EL (cell line): ENCODE results near the gene DIP2C.
A peak's percentile ranks its signal among the peaks of the same experiment; 100 is the strongest.
"Not testable (repeated sequence)": the region's sequence is repeated elsewhere in the genome, so short reads cannot be mapped to it uniquely, and the experiment has no call there.

Experiments used
- DNase-seq: peaks from one replicate; pipeline ENCODE4 v3.0.0-alpha.2; 2016

DIP2C gene

DNA sequence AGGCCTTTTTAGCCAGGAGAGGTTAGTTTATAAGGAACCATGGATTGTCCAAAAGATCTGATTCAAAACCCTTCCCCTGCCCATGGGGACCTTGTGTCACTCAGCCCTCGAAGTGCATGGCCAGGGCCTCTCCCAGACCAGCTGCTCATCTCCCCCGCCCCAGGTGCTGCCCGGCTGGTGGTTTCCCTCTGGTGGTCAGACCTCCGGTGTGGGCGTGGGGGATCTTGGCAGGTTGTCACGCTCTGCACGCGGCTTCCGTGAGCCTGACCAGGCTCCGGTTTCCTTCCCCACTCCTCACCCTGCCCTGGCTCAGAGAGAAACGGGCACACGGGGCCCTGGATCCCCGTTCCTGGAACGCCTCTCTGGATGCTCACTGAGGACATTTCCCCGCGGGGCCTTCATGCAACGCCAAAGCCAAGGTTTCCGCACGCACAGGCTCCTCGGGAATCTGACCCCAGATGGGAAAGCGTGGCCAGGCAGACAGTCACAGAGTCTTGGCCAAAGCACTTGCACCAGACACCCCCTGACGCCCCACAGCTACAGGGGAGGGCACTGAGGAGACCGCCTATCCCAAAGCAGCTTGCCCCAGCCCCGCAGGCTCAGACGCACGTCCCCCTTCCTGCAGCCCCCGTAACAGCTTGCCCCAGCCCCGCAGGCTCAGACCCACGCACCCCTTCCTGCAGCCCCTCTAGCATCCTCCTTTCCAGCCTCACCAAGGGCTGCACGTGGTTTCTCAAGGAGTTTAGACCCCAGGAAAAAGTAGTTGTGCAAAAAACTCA, 7.8 kb upstream of the DIP2C start:
- no peak for DNase-seq

DNA sequence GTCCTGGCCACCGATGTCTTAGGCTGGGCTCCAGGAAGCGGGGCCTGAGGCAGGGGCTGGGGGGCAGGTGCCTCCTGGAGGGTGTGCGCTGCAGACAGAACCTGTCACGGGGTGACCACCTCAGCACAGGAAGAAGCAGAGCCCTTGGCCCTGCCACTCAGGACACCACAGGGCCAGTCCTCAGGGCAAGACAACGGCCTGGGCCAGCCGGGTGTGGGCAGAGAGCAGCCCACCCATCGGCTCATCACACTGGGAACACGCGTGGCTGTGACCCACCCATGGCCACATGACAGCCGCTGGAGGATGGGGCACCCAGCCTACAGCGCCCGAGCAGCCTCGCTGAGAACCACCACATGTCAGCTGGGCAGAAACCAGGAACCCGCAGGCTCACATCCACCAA, 5.9 kb upstream of the DIP2C start:
- DNase-seq = no peak

DNA sequence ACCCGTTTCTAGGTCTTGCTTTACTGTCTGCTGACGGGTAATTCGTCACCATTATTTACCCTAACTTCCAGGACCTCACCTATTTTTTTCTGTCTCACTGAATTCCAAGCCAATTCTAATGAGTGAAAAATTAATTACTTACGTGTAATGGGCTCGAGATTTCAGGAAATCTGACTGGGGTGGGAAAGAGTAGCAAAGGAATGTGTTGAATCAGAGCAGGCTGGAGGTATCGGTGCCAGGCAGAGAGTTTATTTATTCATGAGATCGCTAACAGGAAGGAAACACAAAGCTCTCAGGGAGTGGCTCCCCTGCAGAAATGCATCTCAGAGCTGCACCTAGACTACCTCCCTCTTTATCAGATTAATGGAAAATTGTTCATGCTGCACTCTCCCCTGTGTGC, 4.0 kb upstream of the DIP2C start:
- peak; percentile 30 for DNase-seq

DNA sequence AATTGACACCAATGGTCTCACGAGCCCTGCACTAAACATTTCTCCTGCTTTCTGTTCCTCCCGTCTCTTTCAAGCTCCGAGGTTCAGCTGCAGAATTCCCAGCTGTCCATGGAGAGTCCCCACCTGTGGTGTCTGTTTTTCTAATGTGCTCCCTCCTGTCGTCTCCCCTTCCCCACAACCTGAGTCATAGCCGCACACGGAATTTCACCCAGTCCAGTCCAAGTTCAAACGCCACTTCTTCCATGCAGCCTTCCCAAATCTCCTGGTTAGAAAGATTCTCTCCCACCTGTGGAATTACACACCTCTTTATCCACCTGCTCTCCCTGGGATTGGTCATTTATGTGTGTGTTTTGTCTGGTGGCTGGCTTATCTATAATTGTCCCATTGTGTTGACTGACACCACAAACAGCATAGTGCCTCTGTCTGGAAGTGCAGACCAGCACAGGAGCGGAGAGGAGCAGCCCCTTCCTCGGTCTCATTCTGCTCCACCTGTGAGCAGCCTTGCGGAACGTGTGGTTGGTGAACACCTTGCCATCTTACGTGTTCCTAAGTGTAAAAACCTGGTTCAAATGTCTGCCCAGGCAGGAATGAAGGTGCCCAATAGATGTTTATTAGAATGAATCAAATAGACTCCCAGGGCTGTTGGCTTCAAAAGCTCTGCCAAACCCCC, 3.3 kb upstream of the DIP2C start:
- DNase-seq = no peak

DNA sequence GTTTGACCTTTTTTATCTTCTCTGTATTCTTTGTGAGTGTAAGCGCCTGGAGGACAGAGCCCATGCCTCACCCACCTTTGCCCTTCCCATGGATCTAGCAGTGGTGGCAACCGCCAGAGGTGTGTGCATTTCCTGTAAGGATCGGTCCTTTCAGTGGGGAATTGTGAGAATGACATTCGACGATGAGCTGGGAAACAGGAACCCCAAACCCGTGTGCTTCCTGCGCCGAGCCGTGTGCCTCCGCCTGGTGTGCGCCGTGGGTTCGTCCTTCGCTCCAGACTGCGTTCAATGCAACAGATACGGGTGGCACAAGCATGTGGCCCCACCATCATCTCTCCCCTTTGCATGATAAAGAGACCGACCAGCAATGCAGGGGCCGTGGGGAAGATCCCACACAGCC, 1.7 kb upstream of the DIP2C start:
- DNase-seq = no peak

DNA sequence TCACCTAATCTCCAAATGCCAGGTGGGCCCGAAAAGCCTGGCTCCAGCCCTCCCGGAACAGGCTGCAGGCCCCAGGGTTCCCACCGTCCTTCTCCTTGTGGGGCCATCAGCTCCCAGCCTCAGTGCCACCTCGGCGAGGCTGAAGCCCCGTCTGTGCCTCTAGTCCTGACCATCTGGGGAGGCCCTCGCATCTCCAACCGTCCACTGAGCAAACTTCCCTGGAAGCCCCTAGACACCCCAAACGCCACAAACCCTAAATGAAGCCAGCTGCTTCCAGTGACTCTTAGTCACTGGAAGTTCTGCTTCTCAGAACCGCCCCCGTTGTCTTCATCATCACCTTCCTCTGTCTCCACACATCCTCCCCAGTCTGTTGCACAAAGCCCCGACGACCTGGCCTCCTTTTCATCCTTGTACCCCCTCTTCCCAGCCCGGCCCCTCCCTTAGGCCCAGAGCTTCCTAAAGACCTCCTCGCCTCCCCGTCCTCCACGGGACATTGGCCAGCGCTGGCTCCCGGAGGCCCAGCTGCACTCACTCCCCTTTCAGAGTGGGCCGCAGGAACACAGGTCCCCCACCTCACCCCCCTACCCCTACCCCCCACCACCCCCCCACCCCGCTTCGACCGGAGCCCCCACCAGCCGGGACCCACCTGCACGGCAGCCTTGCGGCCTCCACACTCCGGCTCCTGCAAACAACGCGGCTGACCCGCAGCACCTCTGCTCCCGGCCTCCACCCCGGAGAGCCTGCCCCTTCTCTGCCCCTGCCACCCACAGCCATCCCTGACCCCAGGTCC, 1.1 kb upstream of the DIP2C start:
- DNase-seq = peak; percentile 24

DNA sequence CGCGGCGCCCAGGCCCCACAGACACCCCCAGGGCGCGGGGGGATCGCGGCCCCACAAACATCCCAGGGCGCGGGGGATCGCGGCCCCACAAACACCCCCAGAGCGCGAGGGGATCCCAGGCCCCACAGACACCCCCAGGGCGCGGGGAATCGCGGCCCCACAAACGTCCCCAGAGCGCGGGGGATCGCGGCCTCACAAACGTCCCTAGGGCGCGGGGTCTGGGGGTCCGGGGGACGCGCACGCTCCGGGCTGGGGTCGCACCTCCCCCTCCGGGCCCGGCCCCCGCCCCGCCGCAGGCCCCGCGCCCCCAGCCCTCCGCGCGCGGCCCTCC, 382 bp downstream of the DIP2C start:
- peak; percentile 8 for DNase-seq

DNA sequence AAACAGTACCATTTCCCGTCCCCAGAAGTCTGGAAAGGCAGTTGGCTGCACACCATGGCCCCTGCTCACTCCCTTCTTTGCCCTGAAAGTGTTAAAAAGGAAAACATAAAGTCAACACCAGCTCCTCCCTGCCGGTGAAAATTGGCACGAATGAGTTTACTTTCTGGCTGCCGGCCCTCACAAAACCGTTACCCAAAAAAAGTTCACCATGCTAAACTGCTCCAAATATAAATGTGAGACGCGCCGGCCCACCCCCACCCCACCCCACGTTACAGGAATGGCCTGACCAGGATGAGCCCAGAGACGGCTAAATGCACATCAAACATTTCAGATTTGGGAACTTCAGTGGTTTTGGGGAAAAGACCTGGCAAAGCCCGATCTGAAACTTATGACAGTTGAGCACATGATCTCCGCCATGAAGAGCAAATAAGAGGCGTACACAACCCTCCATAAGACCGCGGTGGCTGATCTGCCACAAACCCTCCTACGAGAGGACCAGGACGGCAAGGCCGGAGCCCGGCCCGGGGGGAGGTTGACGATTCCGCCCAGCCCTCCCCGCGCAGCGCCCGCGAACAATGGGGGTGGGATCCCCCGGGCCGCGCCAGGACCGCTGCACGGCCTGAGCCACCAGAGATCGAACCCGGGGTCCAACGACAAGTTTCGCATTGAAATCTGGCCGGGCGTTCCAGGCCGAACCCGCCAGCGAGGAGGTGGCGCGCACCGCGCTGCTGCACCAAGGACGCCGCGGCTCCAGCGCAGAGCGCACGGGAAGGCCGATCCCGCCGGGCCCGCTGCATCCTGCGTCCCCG, 952 bp downstream of the DIP2C start:
- peak; percentile 41 for DNase-seq

DNA sequence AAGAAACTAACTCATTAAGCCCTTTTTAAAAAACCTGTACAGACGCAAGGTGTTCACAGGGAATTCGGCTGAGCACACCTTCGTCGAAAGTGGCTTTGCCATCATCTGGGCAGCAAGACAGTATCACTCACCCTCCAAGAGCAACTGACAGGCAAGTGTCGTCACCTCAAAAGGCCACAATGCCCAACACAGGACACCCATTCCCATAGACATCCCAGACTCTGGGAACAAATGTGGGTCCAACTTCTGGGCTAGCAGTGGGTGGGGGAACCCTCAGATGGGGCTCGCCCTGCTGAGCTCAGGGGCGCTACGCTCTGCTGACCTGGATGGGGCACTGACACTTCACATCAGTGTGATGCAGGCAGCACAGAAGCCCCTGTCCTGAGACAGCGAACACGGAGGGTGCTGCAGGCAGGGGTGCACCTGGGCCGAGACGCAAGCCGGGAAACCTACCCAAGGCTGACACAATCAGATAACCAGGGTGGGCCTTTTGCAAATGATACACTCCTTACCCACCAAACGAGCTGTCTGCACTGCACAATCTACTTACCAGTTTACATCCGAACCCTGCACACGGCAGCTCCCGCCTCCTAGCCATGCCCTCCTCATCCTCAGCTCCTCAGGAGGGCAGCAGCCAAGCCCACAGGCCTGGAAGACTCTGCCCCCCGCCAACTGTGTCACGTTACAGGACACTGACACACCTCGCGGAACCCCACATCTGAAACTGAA, 1.7 kb downstream of the DIP2C start:
- DNase-seq = peak; percentile 6

DNA sequence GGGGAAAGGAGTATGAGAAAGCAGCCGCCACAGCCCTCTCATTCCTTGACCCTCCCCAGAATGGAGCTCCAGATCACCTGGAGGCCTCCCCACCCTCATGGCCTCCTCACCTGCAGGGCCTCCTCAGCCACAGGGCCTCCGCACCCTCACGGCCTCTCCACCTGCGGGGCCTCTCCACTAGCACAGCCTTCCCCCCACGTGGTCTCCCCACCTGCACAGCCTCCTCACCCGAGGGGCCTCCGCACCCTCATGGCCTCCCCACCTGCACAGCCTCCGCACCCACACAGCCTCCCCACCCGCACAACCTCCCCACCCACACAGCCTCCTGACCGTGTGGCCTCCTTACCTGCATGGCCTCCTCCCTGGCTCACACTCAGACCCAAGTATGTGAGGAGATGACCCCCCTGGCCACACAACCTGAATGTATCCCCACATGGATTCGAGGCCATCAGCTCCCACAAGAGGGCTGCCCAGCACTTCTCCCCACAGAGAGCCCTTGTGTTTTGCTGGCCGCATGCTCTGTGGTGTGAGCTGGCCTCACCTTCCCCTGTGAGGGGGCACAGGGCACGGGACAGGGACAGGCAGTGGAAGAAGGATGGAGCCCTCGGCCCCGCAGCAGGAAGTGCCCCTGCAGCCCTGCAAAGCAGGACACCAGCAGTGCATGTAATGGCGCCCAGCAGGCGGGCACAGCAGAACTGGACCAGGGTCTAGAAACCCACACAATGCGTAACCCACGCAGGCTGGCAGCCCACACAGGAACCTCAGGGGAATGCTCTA, 3.1 kb downstream of the DIP2C start:
- DNase-seq = no peak

DNA sequence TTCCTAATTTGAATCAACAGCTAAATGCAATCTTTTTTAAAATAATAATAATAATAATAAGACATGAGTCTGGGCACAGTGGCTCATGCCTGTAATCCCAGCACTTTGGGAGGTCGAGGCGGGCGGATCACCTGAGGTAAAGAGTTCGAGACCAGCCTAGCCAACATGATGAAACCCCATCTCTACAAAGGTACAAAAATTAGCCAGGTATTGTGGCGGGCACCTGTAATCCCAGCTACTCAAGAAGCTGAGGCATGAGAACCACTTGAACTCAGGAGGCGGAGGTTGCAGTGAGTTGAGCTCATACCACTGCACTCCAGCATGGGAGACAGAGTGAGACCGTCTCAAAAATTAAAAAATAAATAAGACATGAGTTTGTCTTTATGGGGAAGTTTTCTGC, 3.9 kb downstream of the DIP2C start:
- DNase-seq = no peak

DNA sequence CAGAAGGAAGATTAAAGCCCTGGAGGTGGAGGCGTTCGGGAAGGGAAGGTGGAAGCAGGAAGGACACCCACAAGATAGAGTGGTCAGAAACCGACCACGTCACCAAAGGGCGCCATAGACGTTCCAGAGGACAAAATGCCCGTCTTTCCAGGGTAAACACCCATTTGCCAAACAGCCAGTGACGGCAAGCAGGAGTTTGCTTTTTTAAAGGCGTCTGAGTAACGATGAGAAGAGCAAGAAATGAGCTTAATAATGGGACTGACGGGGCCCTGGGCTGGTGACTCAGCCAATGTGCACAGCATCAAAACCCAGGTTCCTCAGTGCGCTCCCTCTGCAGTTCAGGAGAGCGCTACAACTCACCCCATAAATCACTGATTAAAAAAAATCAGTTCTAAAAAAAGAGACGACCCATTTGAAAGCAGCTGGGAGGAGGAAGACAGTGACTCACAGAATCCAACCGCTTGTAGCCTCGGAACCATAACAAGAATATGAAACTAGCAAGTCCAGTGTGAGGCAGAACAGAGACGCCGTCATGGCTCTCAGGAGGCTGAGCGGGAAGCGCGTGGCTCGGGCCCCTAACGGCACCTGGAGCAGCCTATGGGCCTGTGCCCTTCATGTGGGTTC, 5.9 kb downstream of the DIP2C start:
- peak; percentile 95 for DNase-seq

DNA sequence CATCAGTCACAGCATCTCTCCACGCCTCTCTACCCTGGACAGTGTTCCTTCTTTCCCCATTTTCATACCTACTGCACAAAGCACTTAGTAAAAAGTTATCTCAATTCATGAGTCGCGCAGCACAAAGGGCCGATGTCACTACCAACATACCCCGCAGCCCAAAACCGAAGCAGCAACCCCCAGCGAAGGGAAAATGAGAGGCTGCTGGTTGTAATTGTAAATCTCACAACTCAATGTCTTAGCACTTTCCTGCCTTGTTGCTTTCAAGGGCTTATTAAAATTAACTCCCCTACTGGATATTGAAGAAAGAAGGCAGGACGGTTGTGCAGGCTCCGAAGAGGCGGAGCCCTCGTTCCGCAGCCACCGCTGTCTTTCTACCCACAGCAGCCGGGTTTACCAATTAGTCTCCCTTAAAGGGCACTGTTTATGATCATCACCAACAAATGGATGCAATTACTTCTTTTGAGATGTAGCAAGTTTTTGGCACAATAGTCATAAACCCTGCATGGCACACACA, 6.5 kb downstream of the DIP2C start:
- DNase-seq = no peak

DNA sequence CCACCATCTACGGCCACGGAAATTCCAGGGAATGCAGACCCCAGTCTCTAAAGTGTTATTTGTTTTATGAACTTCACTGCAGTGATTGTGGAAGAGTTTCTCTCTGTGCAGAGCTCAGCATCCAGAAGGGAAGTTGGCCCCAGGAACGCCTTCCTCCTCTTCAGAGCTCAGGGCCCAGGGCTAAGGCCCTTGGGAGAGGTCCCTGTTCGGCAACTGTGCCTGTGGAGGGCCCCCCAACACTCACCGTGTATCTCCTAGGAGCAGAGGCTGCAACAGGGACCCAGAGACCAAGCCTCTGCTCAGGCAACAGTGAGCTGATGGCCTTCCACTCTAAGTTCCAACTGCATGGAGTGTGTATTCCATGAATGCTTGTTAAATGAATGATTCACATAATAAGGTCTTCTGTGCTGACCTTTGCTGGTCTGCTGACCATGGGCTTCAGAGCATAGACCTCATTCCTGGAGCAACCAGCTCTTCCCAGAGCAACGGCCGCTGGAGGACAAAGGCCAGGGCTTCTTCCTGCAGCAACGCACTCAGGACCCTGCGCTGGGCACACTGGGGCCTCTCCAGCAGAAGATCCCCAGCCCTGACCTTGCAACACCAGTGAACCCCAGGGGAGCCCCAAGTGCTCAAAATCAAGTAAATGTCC, 7.7 kb downstream of the DIP2C start:
- DNase-seq = peak; percentile 87

DNA sequence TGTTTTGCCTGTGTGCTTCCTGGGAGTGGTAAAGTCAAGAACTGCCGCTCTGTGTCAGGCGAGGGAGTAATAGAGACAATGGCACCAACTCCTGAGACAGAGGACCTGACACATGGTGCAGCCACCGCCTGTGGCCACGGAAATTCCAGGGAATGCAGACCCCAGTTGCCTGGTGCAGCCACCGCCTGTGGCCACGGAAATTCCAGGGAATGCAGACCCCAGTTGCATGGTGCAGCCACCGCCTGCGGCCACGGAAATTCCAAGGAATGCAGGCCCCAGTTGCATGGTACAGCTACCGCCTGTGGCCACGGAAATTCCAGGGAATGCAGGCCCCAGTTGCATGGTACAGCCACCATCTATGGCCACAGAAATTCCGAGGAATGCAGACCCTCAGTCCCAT, 8.7 kb downstream of the DIP2C start:
- DNase-seq = no peak

DNA sequence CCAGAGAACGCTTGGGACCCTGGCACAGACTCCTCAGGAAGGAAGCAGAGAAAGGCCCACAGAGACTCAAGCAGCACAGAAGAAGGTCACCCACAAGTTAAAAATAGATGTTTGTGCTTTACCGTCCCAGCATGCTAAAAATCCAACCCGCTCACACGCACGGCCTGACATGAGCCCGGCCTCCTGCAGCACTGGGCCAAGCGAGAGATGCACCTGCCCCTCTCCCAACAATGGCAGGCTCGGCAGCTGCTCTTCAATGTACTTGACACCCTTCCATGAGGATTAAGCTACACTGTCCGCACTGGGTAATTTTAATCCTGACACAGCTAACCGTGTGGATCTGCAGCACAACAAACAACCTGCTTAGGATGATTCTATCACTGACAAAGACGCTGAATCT, 9.3 kb downstream of the DIP2C start:
- no peak for DNase-seq

DNA sequence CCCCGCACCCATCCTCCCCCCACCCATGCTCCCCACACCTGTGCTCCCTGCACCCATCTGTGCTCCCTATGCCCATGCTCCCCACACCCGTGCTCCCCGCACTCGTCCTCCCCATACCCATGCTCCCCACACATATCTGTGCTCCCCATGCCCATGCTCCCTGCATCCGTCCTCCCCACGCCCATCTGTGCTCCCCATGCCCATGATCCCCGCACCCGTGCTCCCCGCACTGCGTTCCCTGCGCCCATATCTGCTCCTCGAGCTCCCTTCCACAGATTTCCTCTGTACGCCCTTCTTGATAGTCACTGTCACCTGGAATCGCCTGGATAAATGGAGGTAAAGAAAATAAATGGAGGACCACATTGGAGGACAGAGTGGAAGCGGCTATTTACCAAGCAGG, 9.9 kb downstream of the DIP2C start:
- no peak for DNase-seq

DNA sequence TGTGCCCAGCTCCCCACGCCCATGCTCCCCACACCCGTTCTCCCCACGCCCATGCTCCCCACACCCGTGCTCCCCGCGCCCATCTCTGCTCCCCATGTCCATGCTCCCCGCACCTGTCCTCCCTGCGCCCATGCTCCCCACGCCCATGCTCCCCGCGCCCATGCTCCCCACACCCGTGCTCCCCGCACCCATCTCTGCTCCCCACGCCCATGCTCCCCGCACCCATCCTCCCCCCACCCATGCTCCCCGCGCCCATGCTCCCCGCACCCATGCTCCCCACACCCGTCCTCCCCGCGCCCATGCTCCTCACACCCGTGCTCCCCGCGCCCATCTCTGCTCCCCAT, 10.8 kb downstream of the DIP2C start:
- not testable (repeated sequence) for DNase-seq

DNA sequence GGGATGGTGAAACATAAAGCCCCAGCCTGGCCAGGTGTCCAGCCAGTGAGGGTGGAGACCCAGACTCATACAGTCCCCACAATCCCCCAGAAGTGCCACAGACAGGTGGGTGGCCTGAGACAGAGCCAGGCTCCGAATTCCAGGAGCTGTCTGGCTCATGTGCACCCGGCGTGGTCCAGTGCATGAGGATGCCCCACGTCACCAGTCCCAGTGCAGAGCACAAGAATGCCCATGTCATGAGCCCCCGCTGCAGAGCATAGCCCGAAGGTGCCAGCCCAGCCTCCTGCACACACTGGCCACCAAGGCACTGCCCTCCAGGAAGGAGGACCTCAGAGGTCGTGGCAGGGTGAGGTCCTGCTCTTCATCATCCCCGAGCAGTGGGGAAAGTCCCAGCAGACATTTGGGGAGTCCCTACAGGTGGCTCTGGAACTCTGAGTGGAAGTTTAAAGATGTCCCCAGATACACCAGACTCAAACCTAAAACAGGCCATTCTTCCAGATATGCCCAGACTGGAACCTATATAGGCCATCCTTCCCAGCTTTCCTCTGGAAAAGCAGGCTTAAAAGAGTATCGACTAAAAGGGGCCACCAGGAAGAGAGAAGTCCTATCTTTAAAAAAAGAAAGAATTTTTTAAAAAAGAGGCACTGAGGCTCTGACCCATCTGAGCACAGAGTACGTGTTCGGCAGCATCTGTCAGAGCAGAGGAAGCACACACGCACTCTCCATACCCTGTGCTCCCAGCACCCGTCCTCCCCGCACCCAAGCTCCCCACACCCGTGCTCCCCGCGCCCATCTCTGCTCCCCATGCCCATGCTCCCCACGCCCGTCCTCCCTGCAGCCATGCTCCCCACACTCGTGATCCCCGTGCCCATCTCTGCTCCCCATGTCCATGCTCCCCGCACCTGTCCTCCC, 11.5 kb downstream of the DIP2C start:
- no peak for DNase-seq
